PC-3 (cell line): Measurements from ENCODE around the gene RASA2.
"Not testable (repeated sequence)": the region's sequence is repeated elsewhere in the genome, so short reads cannot be mapped to it uniquely, and the experiment has no call there.

ENCODE experiments used
- EZH2phosphoT487 ChIP-seq: fragments of 300-600 bp; sonication (generic); IDR thresholded peaks from 2 replicates; pipeline ENCODE4 v1.6.1; 2018; ENCODE audit warnings: mild to moderate bottlenecking, antibody characterized with exemption, low read length, borderline replicate concordance
- TF ChIP-seq, protein P1 (sequence below): fragments of 300-600 bp; sonication (generic); conservative IDR thresholded peaks from 2 replicates; pipeline ENCODE4 v1.5.1; 2017; ENCODE audit warnings: antibody characterized with exemption, low read depth, mild to moderate bottlenecking, low read length

DNA sequence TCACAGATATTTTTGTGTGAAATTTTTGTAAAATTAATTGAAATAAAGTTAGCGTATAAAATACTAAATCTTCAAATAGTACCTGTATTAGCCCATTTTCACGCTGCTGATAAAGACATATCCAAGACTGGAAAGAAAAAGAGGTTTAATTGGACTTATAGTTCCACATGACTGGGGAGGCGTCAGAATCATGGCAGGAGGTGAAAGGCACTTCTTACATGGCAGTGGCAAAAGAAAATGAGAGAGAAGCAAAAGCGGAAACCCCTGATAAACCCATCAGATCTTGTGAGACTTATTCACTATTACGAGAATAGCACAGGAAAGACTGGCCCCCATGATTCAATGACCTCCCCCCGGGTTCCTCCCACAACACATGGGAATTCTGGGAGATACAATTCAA is 49.2 kb downstream of the RASA2 start:
- TF ChIP-seq, protein P1, sequence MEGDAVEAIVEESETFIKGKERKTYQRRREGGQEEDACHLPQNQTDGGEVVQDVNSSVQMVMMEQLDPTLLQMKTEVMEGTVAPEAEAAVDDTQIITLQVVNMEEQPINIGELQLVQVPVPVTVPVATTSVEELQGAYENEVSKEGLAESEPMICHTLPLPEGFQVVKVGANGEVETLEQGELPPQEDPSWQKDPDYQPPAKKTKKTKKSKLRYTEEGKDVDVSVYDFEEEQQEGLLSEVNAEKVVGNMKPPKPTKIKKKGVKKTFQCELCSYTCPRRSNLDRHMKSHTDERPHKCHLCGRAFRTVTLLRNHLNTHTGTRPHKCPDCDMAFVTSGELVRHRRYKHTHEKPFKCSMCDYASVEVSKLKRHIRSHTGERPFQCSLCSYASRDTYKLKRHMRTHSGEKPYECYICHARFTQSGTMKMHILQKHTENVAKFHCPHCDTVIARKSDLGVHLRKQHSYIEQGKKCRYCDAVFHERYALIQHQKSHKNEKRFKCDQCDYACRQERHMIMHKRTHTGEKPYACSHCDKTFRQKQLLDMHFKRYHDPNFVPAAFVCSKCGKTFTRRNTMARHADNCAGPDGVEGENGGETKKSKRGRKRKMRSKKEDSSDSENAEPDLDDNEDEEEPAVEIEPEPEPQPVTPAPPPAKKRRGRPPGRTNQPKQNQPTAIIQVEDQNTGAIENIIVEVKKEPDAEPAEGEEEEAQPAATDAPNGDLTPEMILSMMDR = not testable (repeated sequence)
- TF ChIP-seq EZH2phosphoT487 = not testable (repeated sequence)
